GM19043 (cell line): ENCODE data around the gene ANKRD44.
"Not testable (repeated sequence)": the region's sequence is repeated elsewhere in the genome, so short reads cannot be mapped to it uniquely, and the experiment has no call there.

ENCODE experiments used
- ATAC-seq: cut with Tn5 transposase; IDR thresholded peaks from one replicate; pipeline ENCODE4 v1.9.1; 2021; ENCODE audit warnings: low read depth; ENCODE audit not compliant: unreplicated experiment

ANKRD44 gene

GRCh38 chr2:197241153-197241552 lies 69.4 kb downstream of the ANKRD44 start:
- no peak for ATAC-seq

- no peak for ATAC-seq
Observed at GRCh38 chr2:197240421-197241041, 70.0 kb downstream of the ANKRD44 start.

- ATAC-seq = not testable (repeated sequence)
Observed at GRCh38 chr2:197240018-197240417, 70.6 kb downstream of the ANKRD44 start.

GRCh38 chr2:197239434-197239833 lies 71.1 kb downstream of the ANKRD44 start:
- peak; percentile 50 for ATAC-seq

- ATAC-seq = peak; percentile 51
Observed at GRCh38 chr2:197238043-197238365, 72.6 kb downstream of the ANKRD44 start.

GRCh38 chr2:197237291-197238042 lies 73.1 kb downstream of the ANKRD44 start:
- ATAC-seq = no peak

- no peak for ATAC-seq
Observed at GRCh38 chr2:197236816-197237215, 73.8 kb downstream of the ANKRD44 start.

- ATAC-seq = no peak
Observed at GRCh38 chr2:197236159-197236558, 74.4 kb downstream of the ANKRD44 start.

- ATAC-seq = no peak
Observed at GRCh38 chr2:197235711-197236110, 74.9 kb downstream of the ANKRD44 start.

GRCh38 chr2:197234671-197235191 lies 75.8 kb downstream of the ANKRD44 start:
- ATAC-seq = no peak

GRCh38 chr2:197233473-197233872 lies 77.1 kb downstream of the ANKRD44 start:
- no peak for ATAC-seq

- no peak for ATAC-seq
Observed at GRCh38 chr2:197232010-197232409, 78.6 kb downstream of the ANKRD44 start.

GRCh38 chr2:197229509-197230443 lies 80.8 kb downstream of the ANKRD44 start:
- no peak for ATAC-seq

- no peak for ATAC-seq
Observed at GRCh38 chr2:197223451-197223850, 87.1 kb downstream of the ANKRD44 start.

- ATAC-seq = no peak
Observed at GRCh38 chr2:197219636-197220035, 90.9 kb downstream of the ANKRD44 start.

- ATAC-seq = no peak
Observed at GRCh38 chr2:197217541-197217940, 93.0 kb downstream of the ANKRD44 start.

GRCh38 chr2:197216361-197216979 lies 94.1 kb downstream of the ANKRD44 start:
- ATAC-seq = peak; percentile 69

- peak; percentile 34 for ATAC-seq
Observed at GRCh38 chr2:197215748-197216360, 94.7 kb downstream of the ANKRD44 start.

- ATAC-seq = no peak
Observed at GRCh38 chr2:197212344-197213262, 98.0 kb downstream of the ANKRD44 start.
